GM19351 (cell line): ENCODE results near the gene PITRM1.

Experiments
- ATAC-seq: cut with Tn5 transposase; IDR thresholded peaks from one replicate; pipeline ENCODE4 v1.9.1; 2021; ENCODE audit warnings: mild to moderate bottlenecking, moderate library complexity; ENCODE audit not compliant: unreplicated experiment

Gene PITRM1

DNA sequence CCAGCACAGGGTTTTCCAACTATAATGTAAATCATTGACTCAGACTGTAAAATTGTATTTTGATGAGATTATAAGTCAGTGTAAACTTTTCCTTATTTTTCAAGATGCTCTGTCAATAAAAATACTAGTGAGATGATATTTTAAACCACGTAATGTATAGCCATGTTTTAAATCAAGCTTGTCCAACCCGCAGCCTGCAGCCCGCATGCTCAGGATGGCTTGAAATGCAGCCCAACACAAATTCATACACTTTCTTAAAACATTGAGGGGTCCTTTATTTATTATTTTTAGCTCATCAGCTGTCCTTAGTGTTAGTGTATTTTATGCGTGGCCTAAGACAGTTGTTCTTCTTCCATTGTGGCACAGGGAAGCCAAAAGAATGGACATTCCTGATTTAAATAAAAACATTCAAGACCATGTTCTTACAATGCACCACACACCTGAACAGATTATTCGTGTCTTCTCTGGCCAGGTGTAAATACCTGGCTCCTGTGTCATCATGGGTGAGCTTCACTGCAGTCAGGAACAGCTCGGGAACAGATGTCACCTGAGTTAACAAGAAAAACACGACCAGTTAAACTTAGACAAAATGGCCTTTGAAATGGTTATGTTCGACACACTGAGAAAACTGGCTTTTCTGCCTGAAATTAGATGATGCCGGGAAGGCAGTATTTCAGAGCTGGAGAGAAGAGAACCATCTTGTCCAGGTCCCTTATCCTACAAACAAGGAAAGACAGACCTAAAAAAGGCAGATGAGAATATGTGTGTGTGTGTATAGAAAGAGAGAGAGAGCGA is 5.9 kb downstream of the PITRM1 start:
- no peak for ATAC-seq

DNA sequence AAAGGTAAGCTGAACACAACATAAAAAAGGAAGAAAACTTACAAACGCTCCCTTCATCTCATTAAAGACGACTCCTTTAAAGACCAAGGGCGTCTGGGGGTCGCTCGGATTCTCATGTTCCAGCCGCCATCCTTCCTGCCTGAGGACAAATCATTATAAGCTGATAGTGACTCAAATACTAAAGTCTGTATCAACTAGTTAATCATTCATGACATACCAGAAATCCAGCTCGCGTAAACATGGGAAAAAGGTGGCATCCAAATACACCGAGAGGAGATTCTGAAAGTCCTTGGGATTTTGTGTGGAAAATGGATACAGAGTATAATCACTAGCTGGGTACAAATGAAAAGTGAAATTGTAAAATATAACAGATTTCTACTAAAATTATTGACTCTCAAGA is 7.4 kb downstream of the PITRM1 start:
- ATAC-seq, result no peak

DNA sequence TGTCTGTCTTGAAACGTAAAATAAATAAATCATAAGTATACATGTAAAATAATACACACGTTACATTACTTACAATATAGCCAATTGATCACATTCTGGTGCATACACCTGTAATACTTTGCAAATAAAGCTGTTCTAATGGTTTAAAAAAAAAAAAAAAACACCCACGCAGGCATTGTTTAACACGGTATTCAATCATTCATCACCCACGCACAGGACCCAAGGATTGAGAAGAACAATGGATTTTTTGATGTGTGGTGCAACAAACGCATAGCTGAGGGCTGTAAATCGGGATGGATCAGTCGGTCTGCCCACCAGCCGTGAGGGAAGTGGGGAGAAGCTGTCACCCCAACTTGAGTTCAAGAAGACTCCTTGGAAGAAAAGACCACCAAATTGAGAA is 8.7 kb downstream of the PITRM1 start:
- no peak for ATAC-seq

DNA sequence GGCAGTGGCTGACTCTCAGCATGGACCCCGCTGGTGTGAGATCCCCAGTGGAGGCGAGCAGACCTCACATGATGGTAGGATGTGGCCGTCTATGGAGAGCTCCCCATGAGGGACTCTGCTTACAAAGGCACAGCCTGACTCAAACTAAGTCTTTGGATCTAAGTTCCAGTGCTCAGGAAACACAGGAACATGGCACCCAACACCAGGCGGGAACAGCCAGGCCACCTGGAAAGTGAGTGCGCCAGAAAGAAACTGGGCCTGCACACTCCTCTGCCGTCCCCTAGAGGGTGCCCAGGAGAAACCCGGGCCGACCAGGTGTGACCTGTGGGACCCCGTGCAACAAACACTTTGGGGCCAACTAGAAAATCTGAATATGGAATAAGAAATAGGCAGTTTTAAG is 10.0 kb downstream of the PITRM1 start:
- ATAC-seq, result no peak

DNA sequence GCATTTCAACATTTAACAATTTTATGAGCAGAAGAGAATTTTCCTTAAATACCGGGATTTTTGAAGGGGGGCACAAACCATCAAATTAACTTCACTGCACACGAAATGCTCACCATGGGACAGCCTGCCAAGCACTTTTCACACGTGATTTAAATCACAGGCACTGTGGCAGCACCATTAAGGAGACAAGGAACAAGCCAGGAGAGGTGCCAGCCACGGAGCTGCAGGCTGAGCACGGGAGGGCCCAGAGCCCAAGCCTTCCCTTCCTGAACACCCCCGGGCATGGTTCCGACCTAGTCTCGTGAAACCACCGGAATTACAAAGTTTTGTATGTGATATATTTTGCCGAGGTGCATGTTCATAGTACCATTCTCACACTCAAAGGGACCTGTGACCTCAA is 13.4 kb downstream of the PITRM1 start:
- no peak for ATAC-seq

DNA sequence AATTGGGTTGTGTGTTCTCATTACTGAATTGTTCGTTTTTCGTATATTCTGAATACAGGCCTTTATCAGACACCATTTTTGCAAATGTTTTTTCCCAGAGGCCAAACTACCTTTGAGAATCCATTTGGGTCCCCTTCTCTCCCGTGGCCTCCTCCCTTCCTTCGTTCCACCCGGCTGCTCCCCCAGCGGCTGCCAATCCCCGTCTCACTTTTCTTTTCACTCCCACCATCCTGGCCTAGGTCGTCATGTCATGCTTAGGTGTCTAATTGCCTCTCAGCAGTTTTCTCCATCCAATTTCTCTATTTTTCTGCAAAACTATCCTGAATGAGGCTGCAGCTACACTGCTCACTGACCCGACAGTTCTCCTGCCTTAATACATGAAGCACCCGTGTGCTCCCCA is 17.9 kb downstream of the PITRM1 start:
- no peak for ATAC-seq

DNA sequence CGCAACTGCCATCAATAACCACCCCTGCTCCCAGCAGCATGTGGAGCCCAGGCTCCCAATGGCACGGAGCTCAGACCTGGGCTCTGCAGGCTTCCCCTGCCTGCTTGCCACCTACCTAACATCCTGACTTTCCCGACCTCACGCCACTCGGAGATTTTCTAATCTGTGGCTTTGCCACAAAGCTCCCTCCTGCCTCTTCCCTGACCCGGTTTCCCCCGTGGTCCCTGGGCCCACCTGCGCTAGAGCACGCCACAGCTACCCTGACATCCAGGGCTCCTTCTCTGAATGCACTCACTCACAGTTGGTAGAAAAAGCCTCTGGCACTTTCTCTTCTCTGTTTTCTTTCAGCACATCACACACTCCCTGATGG is 20.0 kb downstream of the PITRM1 start:
- ATAC-seq, result no peak

DNA sequence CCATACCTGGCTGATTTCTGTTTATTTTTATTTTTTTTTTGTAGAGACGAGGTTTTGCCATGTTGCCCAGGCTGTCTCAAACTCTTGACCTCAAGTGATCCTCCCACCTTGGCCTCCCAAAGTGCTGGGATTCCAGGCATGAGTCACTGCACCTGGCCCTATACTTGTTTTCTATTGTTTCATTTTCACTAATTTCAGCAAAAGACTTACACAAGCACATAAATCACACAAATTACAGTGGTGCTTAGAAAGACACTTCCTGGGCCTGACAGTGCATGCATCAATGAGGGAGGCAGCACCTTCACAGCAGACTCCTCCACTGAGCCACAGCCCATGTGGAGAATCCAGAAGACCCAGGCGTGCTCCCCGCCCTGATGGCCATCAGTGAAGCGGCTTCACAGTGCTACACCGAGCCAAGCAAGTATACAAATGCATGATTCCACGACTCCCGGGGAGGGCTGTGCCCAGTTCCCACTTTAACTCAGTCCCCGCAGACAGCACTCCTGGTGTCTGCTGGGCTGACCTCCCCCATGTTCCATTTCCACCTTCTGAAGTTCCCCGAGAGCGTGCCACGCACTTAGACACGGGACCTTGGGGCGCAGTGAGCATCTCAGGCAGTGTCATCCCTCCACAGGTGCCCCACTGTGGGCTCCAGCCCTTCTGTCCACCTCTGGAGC is 20.6 kb downstream of the PITRM1 start:
- ATAC-seq, result no peak

DNA sequence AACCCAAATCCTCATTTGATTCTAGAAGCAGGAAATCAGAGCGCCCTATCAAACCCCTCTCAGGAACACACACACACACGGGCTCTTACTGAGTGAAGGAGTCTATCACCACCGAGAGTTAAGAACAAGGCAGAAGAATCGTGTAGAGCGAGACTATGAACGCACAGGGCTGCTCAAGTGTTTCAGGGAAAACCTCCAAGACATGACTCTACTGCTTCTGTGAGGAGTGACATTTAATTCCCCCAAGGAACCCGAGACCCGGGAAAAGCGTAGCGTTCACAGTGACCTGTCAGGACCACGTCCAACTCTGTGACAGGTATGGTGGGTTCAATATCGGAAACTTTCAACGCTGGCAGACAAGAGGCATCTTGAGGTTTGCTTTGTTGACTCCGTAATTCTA is 21.6 kb downstream of the PITRM1 start:
- ATAC-seq, result no peak

DNA sequence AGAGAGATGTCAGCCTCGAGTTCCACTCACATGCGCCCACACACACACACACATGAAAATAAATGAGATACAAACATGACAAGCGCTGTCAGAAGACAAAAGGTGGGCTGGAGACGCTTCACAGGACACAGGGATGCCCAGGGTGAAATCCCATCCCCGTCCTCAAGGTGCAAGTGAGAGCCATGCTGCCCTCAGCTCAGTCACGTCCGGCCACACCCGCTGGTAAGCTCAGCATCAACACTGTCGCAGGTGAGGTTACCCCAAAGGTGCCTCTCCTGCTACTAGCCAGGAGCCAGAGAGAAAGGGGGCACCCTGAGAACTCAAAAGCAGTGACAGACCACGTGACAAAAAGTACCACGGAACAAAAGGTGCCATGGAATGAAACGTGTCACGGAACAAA is 22.2 kb downstream of the PITRM1 start:
- no peak for ATAC-seq

DNA sequence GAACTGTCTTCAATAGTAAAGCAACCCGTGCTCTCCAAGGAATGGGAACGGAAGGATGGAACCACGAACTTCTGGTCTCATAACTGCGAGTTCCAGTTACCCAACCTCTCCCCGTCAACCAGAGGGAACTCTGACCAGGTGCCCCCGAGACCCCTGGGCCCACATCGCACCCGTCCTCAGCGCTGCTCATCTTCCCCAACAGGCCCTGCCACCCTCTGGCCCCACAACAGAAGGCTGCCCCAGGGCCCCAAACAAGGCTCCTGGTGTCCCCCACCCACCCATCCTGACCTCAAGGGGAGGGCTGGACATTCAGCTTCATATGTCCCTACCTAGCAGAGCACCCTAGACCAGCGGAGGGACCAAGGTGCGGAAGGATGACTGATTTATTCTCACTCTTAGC is 22.7 kb downstream of the PITRM1 start:
- ATAC-seq, result no peak

DNA sequence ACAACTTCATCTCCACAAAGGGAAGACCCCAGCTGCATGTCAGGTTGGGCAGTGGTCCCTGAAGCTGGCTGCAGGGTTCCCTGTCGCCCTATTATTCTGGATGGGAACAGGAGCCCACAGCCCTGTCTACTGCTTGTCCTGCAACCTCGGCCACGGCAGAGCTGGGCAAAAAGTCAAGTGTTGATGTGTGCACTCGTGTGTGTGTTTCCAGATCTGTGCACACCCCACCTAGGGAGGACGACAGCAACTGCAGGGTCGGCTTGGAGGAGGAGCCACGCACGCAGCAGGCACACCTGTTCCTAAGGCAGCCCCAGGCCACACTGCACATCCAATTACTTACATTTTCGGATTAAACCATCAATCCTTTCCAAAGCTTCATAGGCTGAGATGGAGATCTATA is 23.6 kb downstream of the PITRM1 start:
- ATAC-seq, result no peak

DNA sequence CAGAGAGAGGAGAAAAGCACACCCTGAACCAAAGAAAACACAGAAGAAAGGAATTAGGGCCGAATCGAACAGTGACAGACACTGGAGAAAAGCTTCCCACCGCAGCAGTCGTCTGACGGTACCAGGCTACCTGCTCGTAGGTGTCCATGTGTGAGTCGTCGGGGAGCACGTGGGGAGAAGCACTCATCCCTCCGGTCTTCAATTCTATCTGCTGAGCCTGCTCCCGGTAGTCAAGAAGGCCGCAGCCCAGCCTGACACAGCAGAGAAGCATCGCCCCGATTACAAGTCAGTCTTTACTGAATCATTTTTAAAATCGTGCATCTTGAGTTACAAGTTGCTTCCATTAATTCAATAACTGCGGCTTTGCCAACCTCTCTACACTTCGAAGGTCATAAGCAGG is 24.5 kb downstream of the PITRM1 start:
- ATAC-seq, result no peak

DNA sequence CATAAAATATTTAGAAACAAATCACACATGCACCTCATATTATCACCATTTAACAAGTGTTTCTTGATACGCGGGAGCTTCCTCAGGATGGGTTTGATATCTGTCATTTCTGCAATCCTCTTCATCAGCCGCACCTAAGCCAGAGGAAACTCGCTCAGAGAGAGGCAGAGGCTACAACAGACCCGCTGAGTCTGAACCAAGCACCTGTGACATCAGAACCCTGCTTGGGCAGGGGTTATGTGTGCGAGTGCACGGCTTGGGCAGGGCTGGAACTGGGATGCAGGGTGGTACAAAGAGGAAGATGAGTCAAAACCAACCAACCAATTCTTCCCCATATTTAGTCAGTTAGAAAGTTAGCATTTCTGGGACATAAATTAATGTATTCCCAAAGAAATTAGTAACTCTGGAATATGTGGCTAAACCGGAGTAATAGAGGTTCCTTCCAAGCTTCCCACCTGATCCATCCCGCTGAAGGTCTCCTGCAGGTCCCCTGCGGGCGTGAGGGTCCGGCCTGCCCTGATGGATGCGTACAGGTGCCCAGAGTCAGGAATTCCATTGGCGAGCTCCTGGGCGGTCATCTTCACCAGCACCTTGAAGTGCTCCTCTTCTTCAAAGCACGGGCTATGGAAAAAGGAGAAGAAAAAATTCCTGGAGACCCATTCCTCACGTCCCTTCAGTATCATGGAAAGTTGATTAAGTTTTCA is 25.3 kb downstream of the PITRM1 start:
- no peak for ATAC-seq

DNA sequence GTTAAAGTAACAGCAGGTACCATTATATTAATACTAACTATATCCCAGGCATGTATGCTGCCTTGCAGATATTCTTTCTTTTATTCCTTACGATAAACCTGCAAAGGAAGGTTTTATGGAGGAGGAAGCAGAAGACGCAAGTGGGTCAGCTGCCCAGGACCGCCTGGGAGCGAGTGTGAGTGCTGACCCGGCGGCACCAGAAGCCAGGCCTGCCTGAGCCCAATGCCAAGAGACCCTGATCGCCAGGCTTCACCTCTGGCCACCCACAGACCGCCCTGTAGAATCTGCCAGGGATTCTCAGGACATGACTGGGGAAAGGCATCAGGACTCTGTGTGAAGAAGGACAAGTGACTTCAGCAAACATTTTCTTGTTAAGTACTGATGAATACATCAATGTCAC is 26.3 kb downstream of the PITRM1 start:
- no peak for ATAC-seq

DNA sequence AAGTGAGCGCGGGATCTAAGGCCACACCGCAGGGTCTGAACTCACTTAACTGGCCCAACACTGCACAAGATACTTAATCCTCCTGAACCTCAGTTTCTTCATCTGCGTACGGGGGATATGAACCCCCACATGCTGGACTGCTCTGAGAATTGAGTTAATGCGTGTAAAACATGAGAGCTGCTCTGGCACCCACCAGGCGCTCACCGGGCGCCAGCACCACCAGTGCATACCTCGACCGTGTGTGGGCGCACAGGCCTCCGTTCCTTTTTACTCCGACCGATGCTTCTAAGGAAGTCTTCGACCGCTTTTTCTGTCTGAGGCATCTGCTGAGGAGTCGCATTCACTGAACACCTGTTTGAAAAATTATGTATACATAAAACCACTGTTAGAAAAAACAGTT is 27.2 kb downstream of the PITRM1 start:
- no peak for ATAC-seq

DNA sequence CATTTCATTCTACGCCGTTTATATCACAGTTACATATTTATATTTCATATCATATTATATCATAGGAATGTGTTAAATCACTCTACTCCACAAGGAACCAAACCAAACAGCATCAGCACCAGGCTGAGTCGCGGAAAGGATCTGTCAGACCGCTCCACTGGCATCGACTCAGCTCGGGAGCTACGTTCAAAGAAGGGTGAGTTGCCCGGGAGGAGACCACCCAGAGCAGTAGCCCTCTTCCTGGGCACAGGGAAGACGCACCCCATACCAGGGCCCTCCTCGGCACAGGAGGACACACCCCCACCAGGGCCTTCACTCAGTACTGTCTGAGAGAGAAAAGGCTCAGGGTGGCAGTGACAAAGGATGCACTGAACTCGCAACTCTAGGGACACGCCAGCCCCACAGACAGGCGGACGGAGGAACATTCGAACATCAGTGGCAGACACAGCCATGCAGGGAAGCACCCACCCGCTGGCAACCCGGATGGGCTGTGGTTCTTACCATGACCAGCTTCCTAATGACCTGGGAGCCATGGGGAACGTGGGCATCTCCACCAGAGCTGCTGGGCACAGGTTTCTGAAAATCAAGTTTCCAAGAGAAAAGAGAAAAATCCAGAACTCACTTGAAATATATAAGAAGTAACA is 28.7 kb downstream of the PITRM1 start:
- ATAC-seq, result no peak

DNA sequence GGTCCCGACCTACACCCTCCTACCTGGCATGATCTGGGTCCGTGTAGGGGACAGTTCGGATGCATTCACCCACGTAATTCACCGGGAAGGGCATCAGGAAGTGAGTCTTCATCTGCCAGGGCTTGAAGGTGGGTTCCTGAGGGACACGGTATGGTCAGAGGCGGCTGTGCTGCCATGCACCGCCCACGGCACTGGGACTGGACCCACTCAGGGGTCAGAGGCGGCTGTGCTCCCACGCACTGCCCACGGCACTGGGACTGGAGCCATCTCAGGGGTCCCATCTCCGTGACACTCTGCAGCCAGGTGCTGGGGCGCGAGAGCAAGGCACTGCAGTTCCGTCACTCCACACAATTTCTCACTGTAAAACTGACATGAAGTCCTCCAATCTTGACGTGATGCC is 29.2 kb downstream of the PITRM1 start:
- no peak for ATAC-seq

DNA sequence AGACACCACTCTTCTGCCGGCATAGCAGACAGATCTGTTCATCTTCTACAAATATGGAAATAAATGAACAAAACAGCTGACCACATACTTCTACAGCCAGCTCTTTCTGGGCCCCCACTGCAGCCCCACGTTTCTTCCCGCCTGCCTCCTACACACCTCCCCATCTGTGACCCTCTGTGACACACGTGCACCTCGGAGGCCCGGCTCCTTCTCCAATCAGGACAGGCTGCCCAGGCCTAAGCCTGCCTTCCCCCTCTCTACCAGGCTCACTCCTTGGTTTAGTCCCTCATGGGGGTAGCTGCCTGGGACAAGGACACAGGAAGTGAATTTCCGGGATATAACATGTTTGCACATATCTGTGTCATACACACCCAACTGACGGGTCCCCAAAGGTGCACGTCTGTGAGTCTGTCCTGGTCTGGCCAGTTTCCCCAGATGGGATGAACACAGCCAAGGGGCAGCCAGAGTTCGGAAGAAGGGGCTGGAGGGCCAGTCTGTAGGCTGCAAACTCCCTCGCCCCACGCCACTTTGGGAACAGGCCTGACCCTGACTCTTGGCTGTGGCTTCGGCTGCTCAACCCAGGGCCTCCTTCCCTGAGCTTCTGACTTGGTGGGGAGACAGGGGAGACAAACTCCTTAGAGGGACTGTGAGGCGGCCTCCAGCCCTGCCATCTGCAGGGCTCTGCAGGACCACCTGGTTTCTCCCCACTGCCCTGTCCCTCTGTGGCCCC is 30.3 kb downstream of the PITRM1 start:
- no peak for ATAC-seq

DNA sequence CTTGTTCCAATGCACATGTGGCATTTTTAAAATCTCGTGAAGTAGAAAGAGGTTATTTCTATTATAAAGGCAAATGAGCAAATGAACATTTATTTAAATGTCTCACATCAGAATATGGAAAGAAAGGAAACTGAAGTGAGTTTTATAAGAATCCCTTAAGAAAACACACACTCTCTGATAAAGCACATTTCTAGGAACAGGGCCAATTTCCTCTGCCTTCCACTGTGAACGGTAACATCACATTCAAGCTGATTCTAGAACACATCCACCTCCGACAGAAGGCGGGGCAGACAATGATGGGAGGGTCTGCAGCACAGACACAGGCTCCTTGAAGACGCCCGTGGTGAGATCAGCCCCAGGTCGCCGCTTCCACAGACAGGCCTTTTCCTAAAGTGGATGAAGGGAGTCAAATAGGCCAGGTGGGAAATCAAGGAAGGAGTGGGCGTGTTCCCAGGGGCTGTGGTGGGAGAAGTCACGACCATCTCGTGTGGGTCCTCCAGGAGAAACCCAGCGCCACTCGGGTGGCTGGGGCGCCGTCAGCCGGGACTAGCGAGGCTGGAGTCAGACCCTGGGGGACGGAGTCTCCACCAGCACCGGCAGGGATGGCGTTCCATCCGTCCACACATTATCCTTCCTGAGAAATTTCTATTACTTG is 31.1 kb downstream of the PITRM1 start:
- ATAC-seq, result no peak

DNA sequence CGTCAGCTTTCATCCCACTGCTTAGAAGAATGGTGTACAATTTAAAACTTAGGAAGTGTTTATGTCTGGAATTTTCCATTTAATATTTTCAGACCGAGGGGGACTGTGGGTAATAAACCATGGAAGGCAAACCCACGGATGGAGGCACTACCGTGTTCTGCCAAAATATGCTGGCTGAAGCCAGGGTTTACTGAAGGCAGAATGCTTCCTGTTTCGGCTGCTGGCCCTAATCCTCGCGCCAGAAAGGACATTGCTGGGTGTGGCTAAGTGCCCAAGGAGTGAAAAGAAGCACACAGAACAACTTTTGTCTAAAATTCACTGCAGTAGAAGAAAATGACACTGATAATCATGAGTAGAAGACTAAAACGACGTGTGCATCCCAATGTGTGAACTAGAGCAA is 32.3 kb downstream of the PITRM1 start:
- ATAC-seq, result no peak
